HG03520 (cell line): ENCODE data around the gene BNIPL.

Experiments
- ATAC-seq: cut with Tn5 transposase; IDR thresholded peaks from one replicate; pipeline ENCODE4 v1.9.1; 2021; ENCODE audit warnings: mild to moderate bottlenecking, moderate library complexity; ENCODE audit not compliant: unreplicated experiment

The BNIPL gene

DNA sequence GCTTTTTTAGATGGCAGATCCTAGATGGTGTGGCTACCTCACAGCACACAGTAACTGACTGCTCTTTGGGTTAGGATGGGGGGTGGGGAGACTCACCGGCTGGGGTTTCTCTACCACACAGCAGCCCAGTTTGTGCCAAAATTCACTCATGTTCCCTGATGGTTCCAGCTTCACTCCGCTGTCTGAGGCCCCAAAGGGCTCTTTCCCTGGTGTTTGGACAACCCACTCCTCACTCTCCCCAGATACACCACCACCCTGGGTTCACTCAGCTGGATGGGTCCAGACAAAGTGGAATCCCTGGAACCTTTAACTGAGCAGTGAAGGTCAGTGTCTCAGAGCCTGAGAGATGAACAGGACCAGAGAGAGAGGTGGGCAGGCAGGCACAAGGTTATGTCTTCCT is 19.2 kb downstream of the BNIPL start:
- no peak for ATAC-seq

DNA sequence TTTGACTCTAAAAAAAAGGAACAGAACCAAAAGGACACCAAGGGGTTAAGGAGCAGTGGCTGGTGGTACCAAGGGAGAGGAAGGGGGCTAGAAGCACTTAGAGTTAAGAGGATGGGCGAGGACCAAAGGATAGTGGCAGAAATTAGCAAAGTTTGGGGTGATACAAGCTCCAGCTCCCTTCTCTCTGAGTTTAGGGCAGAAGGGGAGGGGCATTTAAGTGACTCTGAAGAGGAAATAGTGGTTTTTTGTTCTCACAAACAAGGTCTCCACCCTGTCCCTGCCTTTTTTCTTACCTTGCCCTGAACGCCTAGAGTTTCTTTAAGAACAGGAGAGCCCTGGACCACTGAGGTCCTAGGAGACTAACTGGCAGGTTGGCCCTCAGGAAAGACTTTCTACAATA is 19.8 kb downstream of the BNIPL start:
- no peak for ATAC-seq

- ATAC-seq: no peak
Measured at GRCh38 chr1:151058692-151059091, 22.3 kb downstream of the BNIPL start.

DNA sequence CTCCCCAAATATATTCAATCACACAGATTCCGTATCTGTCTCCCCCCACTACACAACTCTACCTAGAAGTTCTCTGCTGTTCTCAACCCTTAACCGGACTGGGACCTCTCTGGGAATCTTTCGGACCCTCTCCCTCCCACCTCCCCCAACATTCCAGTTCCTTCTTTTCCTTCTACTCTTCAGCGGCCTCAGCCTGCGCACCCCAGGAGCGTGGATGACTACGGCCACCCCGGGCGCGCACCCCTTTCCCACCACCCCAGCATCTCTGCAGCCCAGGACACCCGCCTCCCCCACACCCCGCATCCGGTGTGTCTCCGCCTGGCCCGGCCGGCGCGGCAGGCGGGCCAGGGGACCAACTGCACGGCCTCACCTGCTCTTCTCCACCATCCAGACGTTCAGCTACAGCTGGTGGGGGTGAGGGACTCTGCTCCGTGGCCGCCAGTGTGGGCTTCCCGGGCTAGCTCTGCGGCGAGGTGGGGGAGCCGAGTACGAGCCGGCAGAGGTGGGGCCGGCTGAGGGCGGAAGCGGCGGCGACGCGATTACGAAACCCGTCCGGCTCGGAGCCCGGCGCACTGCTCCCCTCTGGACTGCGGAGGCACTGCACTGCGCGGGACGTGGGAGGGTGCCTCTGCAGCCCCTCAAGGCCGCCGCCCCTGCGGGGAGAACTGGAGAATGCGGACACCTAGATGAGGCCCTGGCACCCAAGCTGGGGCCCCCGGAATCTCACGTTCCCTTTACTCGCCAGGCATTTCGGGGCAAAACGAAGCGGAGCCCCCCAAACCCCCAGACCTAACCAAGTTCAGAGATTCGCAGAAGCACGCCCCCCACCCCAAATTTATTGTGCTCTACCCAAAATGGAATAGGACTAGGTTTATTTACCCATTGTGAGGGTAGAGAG is 23.0 kb downstream of the BNIPL start, which contains the start of gene CDC42SE1:
CDC42SE1 (minus strand) TSS at position 514 of the 898 bp plus-strand sequence. CDS start 3,892 bp downstream, outside the sequence.
- ATAC-seq: peak; percentile 83

- ATAC-seq: no peak
Measured at GRCh38 chr1:151060007-151060656, 23.7 kb downstream of the BNIPL start, which contains the start of gene MLLT11. Gene MLLT11 (plus strand): TSS chr1:151060397. CDS start chr1:151067225, 6,828 bp downstream.

- ATAC-seq: no peak
Measured at GRCh38 chr1:151060657-151061421, 24.5 kb downstream of the BNIPL start.

DNA sequence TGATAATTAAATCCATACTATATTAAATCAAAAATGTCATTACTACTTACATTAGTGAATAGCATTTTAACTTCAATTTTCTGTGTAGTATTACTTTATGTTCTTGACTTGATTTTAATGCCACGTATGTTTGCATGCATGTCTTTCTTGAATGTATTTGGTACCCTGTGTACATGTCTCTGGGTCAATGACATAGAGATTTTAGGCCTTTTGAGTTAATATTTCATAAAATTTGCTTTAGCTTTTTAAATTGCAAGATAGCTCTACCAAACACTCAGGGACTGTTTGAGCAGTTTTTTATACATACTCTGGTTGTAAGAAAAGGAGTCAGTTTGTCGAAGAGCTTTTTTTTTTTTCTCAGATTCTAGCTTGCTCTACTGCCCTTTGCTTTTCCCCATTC is 25.3 kb downstream of the BNIPL start:
- no peak for ATAC-seq

DNA sequence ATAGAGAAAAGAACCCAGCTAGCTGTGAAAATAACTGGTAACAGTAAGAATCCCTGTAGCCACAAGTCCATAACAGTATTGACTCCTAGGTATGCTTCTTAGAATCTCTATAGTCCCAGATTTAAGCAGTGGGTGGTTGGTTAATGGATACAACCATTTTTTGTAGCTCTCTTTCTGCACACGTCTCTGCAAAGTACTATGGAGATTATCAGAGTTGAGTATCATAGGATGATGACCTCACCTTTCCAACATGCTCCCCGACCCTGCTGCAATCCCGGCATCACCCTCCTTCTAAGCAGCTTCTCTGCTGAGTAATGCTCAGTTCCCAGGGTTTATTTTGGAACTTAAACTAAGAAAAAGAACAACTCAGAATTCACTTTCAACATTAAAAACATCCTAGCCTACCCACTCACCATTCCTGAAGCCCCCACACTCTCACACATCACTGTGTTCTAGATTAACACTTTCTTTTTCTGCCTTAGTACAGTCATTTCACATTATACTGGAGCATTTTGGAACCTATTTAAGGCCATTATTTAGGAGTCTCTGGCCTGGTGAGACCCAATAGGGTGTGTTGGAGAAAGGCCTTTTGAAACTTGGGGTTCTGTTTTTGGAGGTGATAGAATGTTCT is 26.5 kb downstream of the BNIPL start:
- no peak for ATAC-seq

DNA sequence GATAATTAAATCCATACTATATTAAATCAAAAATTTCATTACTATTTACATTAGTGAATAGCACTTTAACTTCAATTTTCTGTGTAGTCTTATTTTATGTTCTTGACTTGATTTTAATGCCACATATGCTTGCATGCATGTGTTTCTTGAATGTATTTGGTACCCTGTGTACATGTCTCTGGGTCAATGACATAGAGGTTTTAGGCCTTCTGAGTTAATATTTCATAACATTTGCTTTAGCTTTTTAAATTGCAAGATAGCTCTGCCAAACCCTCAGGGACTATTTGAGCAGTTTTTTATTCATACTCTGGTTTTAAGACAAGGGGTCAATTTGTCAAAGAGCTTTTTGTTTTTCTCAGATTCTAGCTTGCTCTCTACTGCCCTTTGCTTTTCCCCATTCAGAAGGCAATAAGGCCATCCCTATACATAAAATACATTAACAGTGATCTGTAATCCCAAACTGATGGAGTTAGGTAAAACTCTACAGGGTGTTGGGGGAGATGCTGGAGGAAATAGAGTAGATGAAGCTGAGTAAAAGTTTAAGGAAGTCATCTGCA is 28.8 kb downstream of the BNIPL start:
- no peak for ATAC-seq

DNA sequence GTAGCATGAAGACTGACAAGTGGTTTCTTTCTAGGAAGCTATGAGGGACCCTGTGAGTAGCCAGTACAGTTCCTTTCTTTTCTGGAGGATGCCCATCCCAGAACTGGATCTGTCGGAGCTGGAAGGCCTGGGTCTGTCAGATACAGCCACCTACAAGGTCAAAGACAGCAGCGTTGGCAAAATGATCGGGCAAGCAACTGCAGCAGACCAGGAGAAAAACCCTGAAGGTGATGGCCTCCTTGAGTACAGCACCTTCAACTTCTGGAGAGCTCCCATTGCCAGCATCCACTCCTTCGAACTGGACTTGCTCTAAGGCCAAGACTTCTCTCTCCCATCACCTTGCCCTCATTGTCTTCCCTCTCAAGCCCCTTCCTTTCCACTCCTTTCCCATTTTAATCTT is 30.8 kb downstream of the BNIPL start:
- no peak for ATAC-seq

DNA sequence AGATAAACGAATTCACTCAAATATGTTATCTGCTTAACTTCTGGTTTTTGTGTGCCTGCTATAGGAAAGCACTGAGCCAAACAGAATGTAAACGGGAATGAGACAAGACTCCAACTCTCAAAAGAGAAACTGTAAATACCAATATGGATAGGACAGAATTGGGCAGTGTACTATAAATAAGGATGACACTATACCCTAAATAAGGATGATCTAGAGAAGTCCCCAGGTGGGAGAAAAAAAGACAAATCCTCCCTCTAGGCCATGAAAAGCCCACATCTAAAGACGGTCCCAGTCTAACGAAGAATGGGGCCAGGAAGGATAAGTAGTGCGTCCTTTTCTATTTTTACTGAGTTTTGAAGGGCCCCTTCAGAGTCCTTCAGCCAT is 32.7 kb downstream of the BNIPL start:
- no peak for ATAC-seq

DNA sequence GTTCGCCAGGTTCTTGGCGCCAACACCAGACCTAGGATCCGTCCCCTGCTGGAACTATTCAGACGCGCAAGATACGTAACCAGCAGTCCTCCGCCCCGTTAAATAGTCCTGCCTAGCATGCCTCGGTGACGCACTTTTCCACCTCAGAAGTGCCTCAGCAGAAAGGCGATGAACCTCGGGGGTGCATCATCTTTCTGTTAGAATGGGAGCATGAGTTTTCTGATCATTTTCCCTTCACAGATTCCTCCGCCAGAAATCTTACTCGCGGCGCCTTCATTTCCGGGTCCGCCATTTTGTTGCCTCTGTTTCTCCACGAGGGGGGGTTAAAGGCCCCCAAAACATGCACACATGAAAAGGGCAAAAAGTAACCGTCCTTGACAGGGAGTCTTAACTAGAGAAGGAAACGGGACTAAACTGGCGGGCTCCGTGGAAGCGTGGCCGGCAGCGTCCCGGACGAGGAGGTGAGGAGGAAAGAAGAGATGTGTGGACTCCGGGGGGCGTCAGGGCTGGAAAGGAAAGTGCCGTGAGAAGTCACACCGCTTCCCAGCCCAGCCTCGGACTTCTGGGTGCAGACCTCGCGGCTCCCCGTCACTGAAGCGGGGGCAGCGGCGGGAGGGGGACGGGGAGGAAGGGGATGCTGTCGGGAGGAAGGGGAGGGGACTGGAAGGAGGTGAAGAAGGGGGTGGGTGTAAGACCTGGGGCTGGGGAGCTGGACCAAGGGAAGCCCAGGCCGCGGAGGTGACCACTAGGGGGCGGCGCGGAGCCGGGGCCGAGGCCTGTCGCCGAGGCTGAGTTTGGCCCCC is 34.3 kb downstream of the BNIPL start, which contains the start of gene GABPB2:
GABPB2 (plus strand) TSS at position 288 of the 803 bp plus-strand sequence. CDS start 17,429 bp downstream, outside the sequence.
- no peak for ATAC-seq

GRCh38 chr1:151072224-151072623 is 35.8 kb downstream of the BNIPL start:
- ATAC-seq: no peak

GRCh38 chr1:151085953-151086559 is 49.7 kb downstream of the BNIPL start:
- ATAC-seq: no peak
